NB4 (cell line): Measurements from ENCODE around the gene MYADML2.

Experiments used
- MYC ChIP-seq: IDR thresholded peaks from 2 replicates; pipeline ENCODE4 v1.6.1; 2011; ENCODE audit warnings: low read depth, low read length
- POLR2A ChIP-seq: IDR thresholded peaks from 2 replicates; pipeline ENCODE4 v1.6.1; 2011; ENCODE audit warnings: mild to moderate bottlenecking; ENCODE audit not compliant: insufficient read length; ENCODE audit errors: extremely low read depth
- TF ChIP-seq, protein P1 (sequence below): IDR thresholded peaks from one replicate; pipeline ENCODE4 v1.5.1; 2012; ENCODE audit warnings: low read depth, low read length
- TF ChIP-seq, protein P2 (sequence below): IDR thresholded peaks from 2 replicates; pipeline ENCODE4 v1.6.1; 2011; ENCODE audit warnings: low read depth, low read length

- TF ChIP-seq, protein P1, sequence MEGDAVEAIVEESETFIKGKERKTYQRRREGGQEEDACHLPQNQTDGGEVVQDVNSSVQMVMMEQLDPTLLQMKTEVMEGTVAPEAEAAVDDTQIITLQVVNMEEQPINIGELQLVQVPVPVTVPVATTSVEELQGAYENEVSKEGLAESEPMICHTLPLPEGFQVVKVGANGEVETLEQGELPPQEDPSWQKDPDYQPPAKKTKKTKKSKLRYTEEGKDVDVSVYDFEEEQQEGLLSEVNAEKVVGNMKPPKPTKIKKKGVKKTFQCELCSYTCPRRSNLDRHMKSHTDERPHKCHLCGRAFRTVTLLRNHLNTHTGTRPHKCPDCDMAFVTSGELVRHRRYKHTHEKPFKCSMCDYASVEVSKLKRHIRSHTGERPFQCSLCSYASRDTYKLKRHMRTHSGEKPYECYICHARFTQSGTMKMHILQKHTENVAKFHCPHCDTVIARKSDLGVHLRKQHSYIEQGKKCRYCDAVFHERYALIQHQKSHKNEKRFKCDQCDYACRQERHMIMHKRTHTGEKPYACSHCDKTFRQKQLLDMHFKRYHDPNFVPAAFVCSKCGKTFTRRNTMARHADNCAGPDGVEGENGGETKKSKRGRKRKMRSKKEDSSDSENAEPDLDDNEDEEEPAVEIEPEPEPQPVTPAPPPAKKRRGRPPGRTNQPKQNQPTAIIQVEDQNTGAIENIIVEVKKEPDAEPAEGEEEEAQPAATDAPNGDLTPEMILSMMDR, result no peak
- no peak for TF ChIP-seq POLR2A
- TF ChIP-seq MYC, result peak; percentile 27; the same call in 1 of the 2 replicates
- TF ChIP-seq, protein P2, sequence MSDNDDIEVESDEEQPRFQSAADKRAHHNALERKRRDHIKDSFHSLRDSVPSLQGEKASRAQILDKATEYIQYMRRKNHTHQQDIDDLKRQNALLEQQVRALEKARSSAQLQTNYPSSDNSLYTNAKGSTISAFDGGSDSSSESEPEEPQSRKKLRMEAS, result peak; percentile 40; the same call in 1 of the 2 replicates
Observed at GRCh38 chr17:81923302-81924260, 23.5 kb downstream of the MYADML2 start.
